HG02759 (cell line): ENCODE results near the gene CDH23.
A peak's percentile ranks its signal among the peaks of the same experiment; 100 is the strongest.

Source experiments
- ATAC-seq: cut with Tn5 transposase; IDR thresholded peaks from one replicate; pipeline ENCODE4 v1.9.1; 2021; ENCODE audit warnings: mild to moderate bottlenecking, moderate library complexity; ENCODE audit not compliant: unreplicated experiment

Gene CDH23

GRCh38 chr10:71746344-71747037 lies 349.8 kb downstream of the CDH23 start:
- ATAC-seq = no peak

- ATAC-seq = no peak
Observed at GRCh38 chr10:71747039-71747531, 350.4 kb downstream of the CDH23 start.

DNA sequence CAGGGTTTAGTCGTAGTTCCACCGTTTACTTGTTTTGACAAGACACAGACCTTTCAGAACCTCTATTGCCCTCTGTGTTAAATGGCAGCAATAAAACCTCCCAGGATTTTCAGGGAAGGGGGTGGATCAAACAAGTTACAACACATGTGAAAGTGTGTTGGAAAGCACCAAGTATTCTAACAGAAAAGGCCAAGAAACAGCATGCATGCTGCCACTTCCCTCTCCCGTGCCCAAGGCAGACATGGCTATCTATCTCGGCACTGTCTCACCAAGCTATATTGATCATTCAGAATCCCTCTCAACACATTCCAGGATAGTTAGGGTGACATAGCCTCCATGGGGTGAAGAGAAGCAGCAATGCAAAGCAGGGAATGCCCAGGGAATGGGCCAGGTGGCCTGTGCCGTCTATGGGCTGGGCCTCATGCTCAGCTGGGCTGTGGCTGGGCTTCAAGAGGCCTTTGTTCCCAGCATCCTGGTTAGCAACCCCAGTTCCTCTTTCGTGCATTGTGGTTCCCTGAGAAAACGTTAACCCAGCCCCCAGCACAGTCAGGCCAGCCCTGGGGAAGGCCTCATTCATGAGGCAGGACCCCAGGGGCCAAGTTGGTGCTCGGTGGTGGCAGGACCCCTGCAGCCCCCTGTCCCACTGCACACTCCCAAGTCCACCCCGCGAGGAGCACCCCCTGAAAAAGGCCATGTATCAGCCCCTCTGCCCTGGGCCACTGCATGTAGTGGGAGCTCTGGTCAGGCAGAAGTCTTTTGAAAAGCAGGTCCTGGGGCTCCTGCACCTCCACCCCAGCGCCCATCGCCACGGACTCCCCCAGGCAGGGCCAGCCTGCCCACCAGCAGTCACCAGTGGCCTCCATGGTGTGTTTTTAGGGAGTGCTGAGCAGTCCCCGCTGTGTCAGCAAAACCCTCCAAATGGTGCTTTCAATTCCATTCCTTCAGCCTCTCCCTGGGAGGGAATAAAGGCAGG lies 351.1 kb downstream of the CDH23 start:
- no peak for ATAC-seq

GRCh38 chr10:71748671-71749191 lies 352.0 kb downstream of the CDH23 start:
- peak; percentile 58 for ATAC-seq

DNA sequence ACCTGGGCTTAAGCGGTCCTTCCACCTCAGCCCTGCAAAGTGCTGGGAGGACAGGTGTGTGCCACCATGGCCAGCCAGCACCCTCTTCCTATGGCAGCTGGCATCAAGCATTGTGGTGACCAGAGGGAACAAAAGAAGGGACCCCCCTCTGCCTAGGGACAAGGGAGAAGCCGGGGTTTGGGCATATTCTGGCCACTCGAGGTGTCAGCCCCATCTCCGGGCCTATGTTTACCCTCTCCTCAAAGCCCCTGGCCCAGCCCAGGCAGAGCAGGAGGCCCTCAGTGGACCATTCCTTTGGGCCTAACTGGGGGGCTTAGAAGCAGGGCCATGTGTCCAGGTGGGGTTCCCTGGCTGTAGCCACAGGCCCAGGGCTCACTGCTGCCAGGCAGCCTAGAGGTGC lies 352.7 kb downstream of the CDH23 start:
- no peak for ATAC-seq

- no peak for ATAC-seq
Observed at GRCh38 chr10:71750124-71750841, 353.6 kb downstream of the CDH23 start.

- no peak for ATAC-seq
Observed at GRCh38 chr10:71750986-71751385, 354.3 kb downstream of the CDH23 start.

- no peak for ATAC-seq
Observed at GRCh38 chr10:71751515-71752224, 354.9 kb downstream of the CDH23 start.

DNA sequence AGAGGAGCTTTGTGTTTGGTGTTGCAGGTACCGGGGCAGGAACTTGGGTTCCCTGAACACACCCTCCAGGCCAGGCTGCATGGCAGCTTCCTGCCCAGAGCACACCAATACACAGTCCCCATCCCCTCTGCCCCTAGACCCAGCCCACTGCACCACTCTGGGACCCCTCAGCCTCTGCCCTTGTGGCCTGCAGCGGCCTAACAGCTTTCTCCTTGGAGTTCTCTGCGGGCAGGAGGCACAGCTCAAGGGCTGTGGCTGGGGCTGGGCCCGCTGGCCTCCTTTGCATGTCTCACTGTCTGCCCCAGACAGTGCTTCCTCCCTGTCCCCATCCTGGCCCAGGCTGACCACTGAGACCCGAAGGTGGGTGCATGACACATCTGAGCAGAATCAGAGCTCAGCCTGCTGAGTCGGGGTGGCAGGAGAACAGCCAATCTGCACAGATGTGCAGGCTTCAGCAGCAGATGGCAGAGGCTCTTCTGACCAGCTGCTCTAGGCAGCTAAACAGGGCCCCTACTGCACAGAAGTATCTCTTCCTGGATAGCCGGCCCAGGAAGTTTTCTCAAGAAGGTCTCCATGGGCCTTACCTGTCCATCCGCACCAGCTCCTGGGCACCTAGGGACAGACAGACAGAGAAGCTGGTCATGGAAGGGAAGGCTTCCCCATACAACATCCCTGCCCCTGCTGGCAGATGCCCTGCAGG lies 355.8 kb downstream of the CDH23 start:
- ATAC-seq = no peak

GRCh38 chr10:71753091-71753959 lies 356.6 kb downstream of the CDH23 start:
- ATAC-seq = no peak

GRCh38 chr10:71753960-71754505 lies 357.3 kb downstream of the CDH23 start:
- no peak for ATAC-seq

GRCh38 chr10:71754562-71754961 lies 357.8 kb downstream of the CDH23 start:
- no peak for ATAC-seq

GRCh38 chr10:71755179-71755879 lies 358.6 kb downstream of the CDH23 start:
- ATAC-seq = no peak

- no peak for ATAC-seq
Observed at GRCh38 chr10:71756311-71757191, 359.8 kb downstream of the CDH23 start.

GRCh38 chr10:71757399-71757922 lies 360.7 kb downstream of the CDH23 start:
- no peak for ATAC-seq

GRCh38 chr10:71761105-71761511 lies 364.4 kb downstream of the CDH23 start:
- no peak for ATAC-seq
